Measurements from ENCODE around the gene FREM2. TPM values are rescaled to one million over a fixed set of nuclear protein-coding genes. Genes with fewer than 3 reads are reported as not detected.
A peak's percentile ranks its signal among the peaks of the same experiment; 100 is the strongest.

The FREM2 gene
- total RNA-seq, 1 experiment from 2014 or later: not detected

- no TSS peak for BruUV-seq (replicated peaks)
- DNase-seq (ENCODE audit: unreplicated experiment): peak; percentile 60
- no peak overlapping the region for H3K27ac Mint-ChIP-seq (ENCODE audit: low read depth, unreplicated experiment)
- peak overlapping the region; percentile 71 for H3K4me3 Mint-ChIP-seq (ENCODE audit: unreplicated experiment)
- POLR2A ChIA-PET: interaction anchor here (0.8 to 1.8 kb wide), 8 partner anchors 15 to 229 kb away, joined by 3 to 8 read pairs (median 3); no protein-coding TSS in a partner anchor
- intact Hi-C loops (cut with micrococcal nuclease): loop anchor here (2.0 to 5.0 kb wide), 3 partner anchors 79 to 229 kb away; no protein-coding TSS in a partner anchor
- peak; percentile 35 for TF ChIP-seq CTCF (IDR thresholded peaks at IDR 0.05; ENCODE audit: unreplicated experiment)
- CTCF ChIA-PET: interaction anchor here (0.6 to 5.7 kb wide), 41 partner anchors 8 to 565 kb away, joined by 3 to 119 read pairs (median 4); no protein-coding TSS in a partner anchor
- no peaks in the 10 kb centered on the region for H3K27me3 Mint-ChIP-seq (ENCODE audit: insufficient read depth, unreplicated experiment)
- no peaks in the 10 kb centered on the region for H3K9me3 Mint-ChIP-seq (ENCODE audit: unreplicated experiment)
- H3K36me3 Mint-ChIP-seq (ENCODE audit: insufficient read depth, unreplicated experiment): no peaks in the 10 kb centered on the region
- peaks cover 7% of the 10 kb centered on the region for H3K4me1 Mint-ChIP-seq (ENCODE audit: insufficient read depth, unreplicated experiment)
These were observed 802 bp upstream of the FREM2 start for GRCh38 chr13:38685974-38686576.

- DNase-seq (ENCODE audit: unreplicated experiment): no peak
- CTCF ChIA-PET: interaction anchor here (0.7 to 5.7 kb wide), 20 partner anchors 9 to 228 kb away, joined by 3 to 119 read pairs (median 5); no protein-coding TSS in a partner anchor
- TF ChIP-seq CTCF (IDR thresholded peaks at IDR 0.05; ENCODE audit: unreplicated experiment): no peak
- no peaks in the 10 kb centered on the region for H3K36me3 Mint-ChIP-seq (ENCODE audit: insufficient read depth, unreplicated experiment)
- BruUV-seq (replicated peaks): no TSS peak
- intact Hi-C loops (cut with micrococcal nuclease): loop anchor here (2.0 to 5.0 kb wide), 3 partner anchors 77 to 227 kb away; no protein-coding TSS in a partner anchor
- H3K4me3 Mint-ChIP-seq (ENCODE audit: unreplicated experiment): peak overlapping the region; percentile 71
- H3K27ac Mint-ChIP-seq (ENCODE audit: low read depth, unreplicated experiment): no peak overlapping the region
- peaks cover 7% of the 10 kb centered on the region for H3K4me1 Mint-ChIP-seq (ENCODE audit: insufficient read depth, unreplicated experiment)
- no peaks in the 10 kb centered on the region for H3K9me3 Mint-ChIP-seq (ENCODE audit: unreplicated experiment)
- no peaks in the 10 kb centered on the region for H3K27me3 Mint-ChIP-seq (ENCODE audit: insufficient read depth, unreplicated experiment)
- POLR2A ChIA-PET: interaction anchor here (0.6 to 1.8 kb wide), 3 partner anchors 25 to 1687 kb away, joined by 3 to 6 read pairs (median 5); partner anchors contain the start of gene EXOSC8
These were observed 661 bp downstream of the FREM2 start for GRCh38 chr13:38687246-38688229.

GRCh38 chr13:38688674-38689073 lies 1.8 kb downstream of the FREM2 start:
- CTCF ChIA-PET: interaction anchor here (0.6 to 5.7 kb wide), 4 partner anchors 8 to 188 kb away, joined by 3 to 119 read pairs (median 5); no protein-coding TSS in a partner anchor
- intact Hi-C loops (cut with micrococcal nuclease): loop anchor here (5.0 kb wide), 1 partner anchor 184 kb away; no protein-coding TSS in a partner anchor
- Mint-ChIP-seq H3K27me3 (ENCODE audit: insufficient read depth, unreplicated experiment) (no peaks in the 10 kb centered on the region), H3K4me3 (ENCODE audit: unreplicated experiment) (no peak overlapping the region), H3K4me1 (ENCODE audit: insufficient read depth, unreplicated experiment) (peaks cover 7% of the 10 kb centered on the region), H3K36me3 (ENCODE audit: insufficient read depth, unreplicated experiment) (no peaks in the 10 kb centered on the region), H3K27ac (ENCODE audit: low read depth, unreplicated experiment) (no peak overlapping the region), H3K9me3 (ENCODE audit: unreplicated experiment) (no peaks in the 10 kb centered on the region)
- TF ChIP-seq CTCF (IDR thresholded peaks at IDR 0.05; ENCODE audit: unreplicated experiment): no peak
- DNase-seq (ENCODE audit: unreplicated experiment): no peak
- POLR2A ChIA-PET: no interaction called here
- no TSS peak for BruUV-seq (replicated peaks)

GRCh38 chr13:38690231-38690630 lies 3.4 kb downstream of the FREM2 start:
- Mint-ChIP-seq H3K27me3 (ENCODE audit: insufficient read depth, unreplicated experiment) (no peaks in the 10 kb centered on the region), H3K9me3 (ENCODE audit: unreplicated experiment) (no peaks in the 10 kb centered on the region), H3K27ac (ENCODE audit: low read depth, unreplicated experiment) (no peak overlapping the region), H3K36me3 (ENCODE audit: insufficient read depth, unreplicated experiment) (no peaks in the 10 kb centered on the region), H3K4me1 (ENCODE audit: insufficient read depth, unreplicated experiment) (peaks cover 7% of the 10 kb centered on the region), H3K4me3 (ENCODE audit: unreplicated experiment) (no peak overlapping the region)
- no peak for TF ChIP-seq CTCF (IDR thresholded peaks at IDR 0.05; ENCODE audit: unreplicated experiment)
- intact Hi-C loops (cut with micrococcal nuclease): no loop called here
- POLR2A ChIA-PET: no interaction called here
- CTCF ChIA-PET: no interaction called here
- no TSS peak for BruUV-seq (replicated peaks)
- DNase-seq (ENCODE audit: unreplicated experiment): no peak

Data from MCF 10A (cell line).